ENCODE results near the gene LTC4S. TPM values are rescaled to one million over a fixed set of nuclear protein-coding genes. Genes with fewer than 3 reads are reported as not detected.
"Not testable (repeated sequence)": the region's sequence is repeated elsewhere in the genome, so short reads cannot be mapped to it uniquely, and the experiment has no call there.

The LTC4S gene, protein sequence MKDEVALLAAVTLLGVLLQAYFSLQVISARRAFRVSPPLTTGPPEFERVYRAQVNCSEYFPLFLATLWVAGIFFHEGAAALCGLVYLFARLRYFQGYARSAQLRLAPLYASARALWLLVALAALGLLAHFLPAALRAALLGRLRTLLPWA
- total RNA-seq (2014; rRNA removed; shearing (Covaris generic)) (3.7 and 6.6 TPM in 2 replicates), polyA plus RNA-seq (2016; fragmentation: Nextera tagmentation; extraction: Ambion mirVana) (1.6 and 2.0 TPM in 2 replicates)

DNA sequence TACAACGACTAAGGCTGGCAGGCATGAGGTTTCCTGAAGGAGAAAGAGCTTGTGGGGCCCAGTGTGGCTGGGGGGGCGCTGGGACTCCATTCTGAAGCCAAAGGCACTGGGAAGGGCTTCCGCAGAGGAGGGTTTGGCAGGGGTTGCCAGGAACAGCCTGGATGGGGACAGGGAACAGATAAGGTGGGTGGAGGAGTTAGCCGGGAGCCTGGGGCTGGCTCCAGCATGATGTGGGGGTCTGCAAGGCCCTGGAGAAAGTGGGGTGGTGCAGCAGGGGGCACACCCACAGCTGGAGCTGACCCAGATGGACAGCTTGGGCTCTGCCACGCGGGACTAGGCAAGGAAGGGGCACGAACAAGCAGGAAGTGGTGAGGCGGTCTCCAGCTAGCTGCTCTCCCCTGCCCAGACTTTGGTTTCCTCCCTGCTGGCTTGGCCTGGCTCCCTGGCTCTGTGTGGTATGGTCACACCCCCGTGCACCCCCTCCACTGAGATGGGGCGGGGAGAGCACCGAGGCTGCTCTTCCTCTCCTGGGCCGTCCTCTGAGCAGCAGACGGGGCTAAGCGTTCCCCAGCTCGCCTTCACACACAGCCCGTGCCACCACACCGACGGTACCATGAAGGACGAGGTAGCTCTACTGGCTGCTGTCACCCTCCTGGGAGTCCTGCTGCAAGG, at the start of gene LTC4S:
TSS of gene LTC4S (plus strand) at position 519 of the 672 bp plus-strand sequence. CDS start at position 614, 95 bp downstream.
- peak; percentile 64 for DNase-seq
- TF ChIP-seq EZH2phosphoT487 (IDR thresholded peaks at IDR 0.05; ENCODE audit: insufficient read depth, low read depth) (no peak), EZH2 (IDR thresholded peaks at IDR 0.05; ENCODE audit: insufficient read depth, poor library complexity, severe bottlenecking) (no peak)
- no peaks in the 10 kb centered on the region for H3K79me2 ChIP-seq (ENCODE audit: insufficient read depth)
- H3K4me2 ChIP-seq (ENCODE audit: unreplicated experiment), result peak within 1 kb of the TSS; percentile 32
- H2AFZ ChIP-seq, result no peak within 1 kb of the TSS; the same call in 1 of the 2 replicates
- H3K9me3 ChIP-seq (ENCODE audit: low read depth), result no peaks in the 10 kb centered on the region
- H3K9me2 ChIP-seq (ENCODE audit: insufficient read depth), result no peaks in the 10 kb centered on the region
- 14 to 20% methylated on average over 16 to 19 of the region's 19 CpGs for WGBS, 2 experiments (ENCODE audit: low coverage in 1 of 2, low lambda C conversion rate in 2 of 2, missing lambda C conversion rate in 2 of 2)
- H3F3A ChIP-seq (ENCODE audit: insufficient read depth), result peaks cover 5% of the 10 kb centered on the region
- H4K20me1 ChIP-seq (ENCODE audit: insufficient read depth), result no peaks in the 10 kb centered on the region
- H3K4me3 ChIP-seq, result no peak within 1 kb of the TSS
- H3K27me3 ChIP-seq (replicated peaks; ENCODE audit: insufficient read depth), result no peaks in the 10 kb centered on the region
- H3K4me1 ChIP-seq (ENCODE audit: insufficient read depth), result no peaks in the 10 kb centered on the region
- peaks cover 4% of the 10 kb centered on the region; the same call in 1 of the 2 replicates for H3K36me3 ChIP-seq (ENCODE audit: low read depth)
- H3K27ac ChIP-seq, result no peak within 1 kb of the TSS
- in situ Hi-C loops (cut with MboI), result no loop called here
- no peak within 1 kb of the TSS for H3K9ac ChIP-seq

DNA sequence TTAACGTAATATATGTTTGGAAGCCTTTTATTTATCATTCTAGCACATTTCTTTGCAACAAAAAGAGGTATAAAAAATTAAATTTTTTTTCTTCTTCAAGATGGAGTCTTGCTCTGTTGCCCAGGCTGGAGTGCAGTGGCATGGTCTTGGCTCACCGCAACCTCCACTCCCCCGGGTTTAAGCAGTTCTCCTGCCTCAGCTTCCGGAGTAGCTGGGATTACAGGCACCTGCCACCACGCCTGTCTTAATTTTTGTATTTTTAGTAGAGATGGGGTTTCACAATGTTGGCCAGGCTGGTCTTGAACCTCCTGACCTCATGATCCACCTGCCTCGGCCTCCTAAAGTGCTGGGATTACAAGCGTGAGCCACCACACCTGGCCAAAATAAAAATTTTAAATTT, 49.7 kb upstream of the LTC4S start:
- H3K4me3 ChIP-seq; H3K4me2 ChIP-seq (ENCODE audit: unreplicated experiment); H3K27me3 ChIP-seq (replicated peaks; ENCODE audit: insufficient read depth); H3K36me3 ChIP-seq (ENCODE audit: low read depth); H3F3A ChIP-seq (ENCODE audit: insufficient read depth); H3K9ac ChIP-seq; H3K4me1 ChIP-seq (ENCODE audit: insufficient read depth); H4K20me1 ChIP-seq (ENCODE audit: insufficient read depth); H3K27ac ChIP-seq; H3K9me2 ChIP-seq (ENCODE audit: insufficient read depth); in situ Hi-C loops (cut with MboI); H2AFZ ChIP-seq; DNase-seq; H3K9me3 ChIP-seq (ENCODE audit: low read depth): not testable (repeated sequence)
- H3K79me2 ChIP-seq (ENCODE audit: insufficient read depth), result peaks cover 100% of the 10 kb centered on the region
- WGBS, 2 experiments (ENCODE audit: low coverage in 1 of 2, low lambda C conversion rate in 2 of 2, missing lambda C conversion rate in 2 of 2), result 94% methylated on average over 7 of the region's 7 CpGs

DNA sequence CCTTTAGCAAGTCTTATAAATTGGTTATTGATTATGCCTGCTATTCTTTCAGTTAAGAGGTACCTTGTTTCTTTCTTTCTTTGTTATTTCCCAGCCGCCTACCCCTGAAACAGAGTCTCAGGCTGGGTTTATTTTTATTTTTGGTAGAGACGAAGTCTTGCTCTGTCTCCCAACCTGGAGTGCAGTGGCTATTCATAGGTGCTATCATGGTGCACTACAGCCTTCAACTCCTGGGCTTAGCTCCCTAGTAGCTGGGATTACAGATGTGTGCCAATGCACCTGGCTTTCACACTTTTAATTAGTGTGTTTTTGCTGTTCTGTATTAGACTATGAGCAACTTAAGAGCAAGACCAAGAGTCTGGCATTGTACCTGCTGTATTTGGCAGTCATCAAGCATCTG, 46.9 kb upstream of the LTC4S start:
- Histone ChIP-seq H3F3A (ENCODE audit: insufficient read depth) (no peaks in the 10 kb centered on the region; the same call in 1 of the 2 replicates), H3K4me2 (ENCODE audit: unreplicated experiment) (no peak overlapping the region), H3K9ac (no peak overlapping the region), H4K20me1 (ENCODE audit: insufficient read depth) (peaks cover 5% of the 10 kb centered on the region), H3K4me1 (ENCODE audit: insufficient read depth) (no peaks in the 10 kb centered on the region), H3K9me2 (ENCODE audit: insufficient read depth) (no peaks in the 10 kb centered on the region), H3K36me3 (ENCODE audit: low read depth) (no peaks in the 10 kb centered on the region), H3K79me2 (ENCODE audit: insufficient read depth) (peaks cover 100% of the 10 kb centered on the region), H3K27me3 (replicated peaks; ENCODE audit: insufficient read depth) (no peaks in the 10 kb centered on the region), H2AFZ (no peak overlapping the region), H3K27ac (no peak overlapping the region), H3K9me3 (ENCODE audit: low read depth) (no peaks in the 10 kb centered on the region), H3K4me3 (no peak overlapping the region)
- WGBS, 2 experiments (ENCODE audit: low coverage in 1 of 2, low lambda C conversion rate in 2 of 2, missing lambda C conversion rate in 2 of 2), result 96 to 99% methylated on average over 2 of the region's 2 CpGs
- TF ChIP-seq EZH2 (IDR thresholded peaks at IDR 0.05; ENCODE audit: insufficient read depth, poor library complexity, severe bottlenecking), result no peak
- TF ChIP-seq EZH2phosphoT487 (IDR thresholded peaks at IDR 0.05; ENCODE audit: insufficient read depth, low read depth), result no peak
- in situ Hi-C loops (cut with MboI), result no loop called here
- DNase-seq, result no peak

DNA sequence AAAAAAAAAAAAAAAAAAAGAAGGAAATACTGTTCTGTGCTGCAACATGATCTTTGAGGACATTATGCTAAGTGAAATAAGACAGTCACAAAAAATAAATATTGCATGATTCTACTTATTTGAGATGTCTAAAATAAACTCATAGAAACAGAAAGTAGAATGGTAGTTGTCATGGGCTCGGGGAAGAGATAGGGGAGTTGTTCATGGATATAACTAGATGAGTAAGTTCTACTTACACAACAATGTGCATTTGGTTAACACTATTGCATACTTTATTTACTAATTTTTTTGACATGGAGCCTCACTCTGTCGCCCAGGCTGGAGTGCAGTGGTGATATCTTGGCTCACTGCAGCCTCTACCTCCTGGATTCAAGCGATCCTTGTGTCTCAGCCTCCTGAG, 46.0 kb upstream of the LTC4S start:
- no peak overlapping the region for H2AFZ ChIP-seq
- H3K79me2 ChIP-seq (ENCODE audit: insufficient read depth), result peaks cover 100% of the 10 kb centered on the region
- H3K4me3 ChIP-seq, result no peak overlapping the region
- no peaks in the 10 kb centered on the region for H3K9me2 ChIP-seq (ENCODE audit: insufficient read depth)
- H4K20me1 ChIP-seq (ENCODE audit: insufficient read depth), result peaks cover 7% of the 10 kb centered on the region
- H3K36me3 ChIP-seq (ENCODE audit: low read depth), result no peaks in the 10 kb centered on the region
- H3K9ac ChIP-seq, result no peak overlapping the region
- no peak overlapping the region for H3K4me2 ChIP-seq (ENCODE audit: unreplicated experiment)
- TF ChIP-seq EZH2phosphoT487 (IDR thresholded peaks at IDR 0.05; ENCODE audit: insufficient read depth, low read depth) (no peak), EZH2 (IDR thresholded peaks at IDR 0.05; ENCODE audit: insufficient read depth, poor library complexity, severe bottlenecking) (no peak)
- no peaks in the 10 kb centered on the region for H3K4me1 ChIP-seq (ENCODE audit: insufficient read depth)
- no peaks in the 10 kb centered on the region for H3K27me3 ChIP-seq (replicated peaks; ENCODE audit: insufficient read depth)
- H3F3A ChIP-seq (ENCODE audit: insufficient read depth), result no peaks in the 10 kb centered on the region; the same call in 1 of the 2 replicates
- H3K27ac ChIP-seq, result peak overlapping the region; percentile 27; the same call in 1 of the 2 replicates
- H3K9me3 ChIP-seq (ENCODE audit: low read depth), result no peaks in the 10 kb centered on the region
- WGBS, 2 experiments (ENCODE audit: low coverage in 1 of 2, low lambda C conversion rate in 2 of 2, missing lambda C conversion rate in 2 of 2), result 61 to 64% methylated on average over 3 of the region's 3 CpGs
- in situ Hi-C loops (cut with MboI), result no loop called here
- DNase-seq, result peak; percentile 38

Data from GM23248 (cell line).